IMR-90 (cell line): Measurements from ENCODE around the gene COL4A2. TPM values are rescaled to one million over a fixed set of nuclear protein-coding genes. Genes with fewer than 3 reads are reported as not detected.

ENCODE experiments used
- ATAC-seq: fragments of 200-7000 bp; cut with Tn5 transposase; 2 replicates; pipeline ENCODE4 v1.9.1; 2020; ENCODE audit warnings: low read depth, mild to moderate bottlenecking, moderate library complexity
- BruUV-seq: library from RNA; stranded (reverse); fragments of 400-500 nt; replicated peaks from 2 replicates; lab custom pipeline; 2021; lab: Mats Ljungman, UMichigan
- CTCF ChIA-PET: fragments of 300-600 bp; formaldehyde crosslinking; extraction: SDS; loops from one replicate; lab custom pipeline; 2021; ENCODE audit warnings: antibody characterized with exemption; lab: Yijun Ruan, JAX
- POLR2A ChIA-PET: fragments of 300-600 bp; sonication (Branson Sonifier 250); formaldehyde crosslinking; loops from one replicate; lab custom pipeline; 2022; ENCODE audit warnings: antibody characterized with exemption; ENCODE audit not compliant: unreplicated experiment; lab: Charles Lee
- DNase-seq: peaks from one replicate; pipeline ENCODE4 v3.0.0; 2013
- H2AFZ ChIP-seq: replicated peaks from 2 replicates; pipeline ENCODE3; 2013; ENCODE audit warnings: low read length, mild to moderate bottlenecking; ENCODE audit not compliant: poor library complexity
- H2AK5ac ChIP-seq: 2 replicates; pipeline ENCODE4 v1.6.1; 2013; ENCODE audit warnings: low read depth, low read length, inconsistent platforms
- H2AK9ac ChIP-seq: replicated peaks from 2 replicates; pipeline ENCODE3; 2013; ENCODE audit warnings: mild to moderate bottlenecking, low read depth, low read length, moderate library complexity; ENCODE audit not compliant: poor library complexity
- H2BK120ac ChIP-seq: 2 replicates; pipeline ENCODE4 v1.6.1; 2013; ENCODE audit warnings: low read depth, low read length, inconsistent platforms
- H2BK15ac ChIP-seq: 3 replicates; pipeline ENCODE4 v1.6.1; 2013; ENCODE audit warnings: low read depth, low read length, inconsistent platforms
- H2BK20ac ChIP-seq: 2 replicates; pipeline ENCODE4 v1.6.1; 2013; ENCODE audit warnings: low read depth, mild to moderate bottlenecking, inconsistent platforms, low read length, moderate library complexity
- H2BK5ac ChIP-seq: 2 replicates; pipeline ENCODE4 v1.6.1; 2013; ENCODE audit warnings: mild to moderate bottlenecking, low read depth, low read length, inconsistent platforms; ENCODE audit not compliant: poor library complexity, severe bottlenecking
- H3K14ac ChIP-seq: replicated peaks from 2 replicates; pipeline ENCODE4 v1.6.1; 2013; ENCODE audit warnings: low read depth, low read length, inconsistent platforms
- H3K18ac ChIP-seq: 2 replicates; pipeline ENCODE4 v1.6.1; 2013; ENCODE audit warnings: low read depth, low read length, control low read depth
- H3K23ac ChIP-seq: 2 replicates; pipeline ENCODE4 v1.6.1; 2013; ENCODE audit warnings: low read depth, low read length, inconsistent platforms
- H3K27ac ChIP-seq: 2 replicates; pipeline ENCODE4 v1.5.1; 2013; ENCODE audit warnings: mild to moderate bottlenecking, control low read depth, low read length; ENCODE audit not compliant: insufficient read depth
- H3K27me3 ChIP-seq: 2 replicates; pipeline ENCODE4 v1.6.1; 2013; ENCODE audit warnings: low read length; ENCODE audit not compliant: control insufficient read depth, insufficient read depth
- H3K36me3 ChIP-seq: 2 replicates; pipeline ENCODE4 v1.6.1; 2013; ENCODE audit warnings: low read length, mixed read lengths; ENCODE audit not compliant: control insufficient read depth, insufficient read depth
- H3K4ac ChIP-seq: 2 replicates; pipeline ENCODE4 v1.6.1; 2013; ENCODE audit warnings: low read depth, low read length, inconsistent platforms
- H3K4me1 ChIP-seq: 2 replicates; pipeline ENCODE4 v1.6.1; 2013; ENCODE audit warnings: low read length, mixed read lengths; ENCODE audit not compliant: control insufficient read depth, insufficient read depth
- H3K4me2 ChIP-seq: 2 replicates; pipeline ENCODE4 v1.6.1; 2013; ENCODE audit warnings: low read depth, mild to moderate bottlenecking, control low read depth, low read length, moderate library complexity
- H3K4me3 ChIP-seq: 2 replicates; pipeline ENCODE4 v1.5.1; 2013; ENCODE audit warnings: low read depth, mild to moderate bottlenecking, control low read depth, low read length, moderate library complexity; ENCODE audit not compliant: insufficient read depth
- H3K56ac ChIP-seq: 2 replicates; pipeline ENCODE4 v1.6.1; 2013; ENCODE audit warnings: low read length, inconsistent platforms; ENCODE audit not compliant: insufficient read depth; ENCODE audit errors: extremely low read depth
- H3K79me1 ChIP-seq, 2 experiments: 2 replicates each; pipeline ENCODE4 v1.6.1; 2013; ENCODE audit warnings: low read length in 2 of 2, inconsistent platforms in 1 of 2, low read depth in 1 of 2
- H3K9ac ChIP-seq: 2 replicates; pipeline ENCODE4 v1.6.1; 2013; ENCODE audit warnings: low read depth, low read length, control low read depth
- H3K9me1 ChIP-seq: 2 replicates; pipeline ENCODE4 v1.6.1; 2013; ENCODE audit warnings: low read length, inconsistent platforms; ENCODE audit not compliant: insufficient read depth
- H3K9me3 ChIP-seq: 2 replicates; pipeline ENCODE4 v1.6.1; 2013; ENCODE audit warnings: low read length; ENCODE audit not compliant: control insufficient read depth, insufficient read depth
- H4K20me1 ChIP-seq: 2 replicates; pipeline ENCODE4 v1.6.1; 2013; ENCODE audit warnings: low read length, inconsistent platforms; ENCODE audit not compliant: insufficient read depth
- H4K5ac ChIP-seq: 2 replicates; pipeline ENCODE4 v1.6.1; 2013; ENCODE audit warnings: mild to moderate bottlenecking, low read depth, low read length, control low read depth
- H4K8ac ChIP-seq, 2 experiments: 2 replicates each; pipeline ENCODE4 v1.6.1; 2013; ENCODE audit warnings: low read depth in 2 of 2, low read length in 2 of 2, control low read depth in 1 of 2, inconsistent platforms in 1 of 2
- H4K91ac ChIP-seq: 2 replicates; pipeline ENCODE4 v1.6.1; 2013; ENCODE audit warnings: low read depth, low read length, inconsistent platforms; ENCODE audit not compliant: insufficient read depth
- POLR2A ChIP-seq: IDR thresholded peaks from 2 replicates; pipeline ENCODE4 v1.6.1; 2012; ENCODE audit warnings: mild to moderate bottlenecking, low read depth, low read length
- WGBS, 2 experiments: methylation state at CpG; one replicate each; pipeline versions ENCODE4 v1.1.5 to v1.1.7; 2013; ENCODE audit warnings: missing lambda C conversion rate in 2 of 2; ENCODE audit not compliant: insufficient read length in 1 of 2; ENCODE audit errors: extremely low coverage in 2 of 2; 5-methylcytosine and 5-hydroxymethylcytosine counted together
- dilution Hi-C: fragments of 300-500 bp; cut with HindIII; formaldehyde crosslinking; loops from one replicate; pipeline ENCODE4 v1.14.3; 2018; ENCODE audit warnings: low sequenced_read_pairs; ENCODE audit not compliant: unreplicated experiment
- in situ Hi-C: fragments of 300-500 bp; cut with MboI; formaldehyde crosslinking; loops from 3 replicates; pipeline ENCODE4 v1.14.3; 2019; ENCODE audit warnings: low sequenced_read_pairs, inconsistent platforms, mixed read lengths
- intact Hi-C: fragments of 100-400 bp; cut with micrococcal nuclease; formaldehyde crosslinking; loops from 2 replicates; pipeline ENCODE4 v1.10.0; 2022
- polyA plus RNA-seq, 3 experiments: library from polyadenylated mRNA; depleted of rRNA; stranded (reverse); fragments of >200 nt; gene quantifications; 2 replicates each; pipeline ENCODE4 v1.2.3, GENCODE V29; 2012; ENCODE audit warnings: low replicate concordance in 1 of 3
- total RNA-seq: library from RNA; depleted of rRNA; stranded (reverse); fragments of >200 nt; gene quantifications from 2 replicates; pipeline ENCODE4 v1.2.3, GENCODE V29; 2012
- TF ChIP-seq, protein P1 (sequence below): fragments of 150-350 bp; IDR thresholded peaks from 2 replicates; pipeline ENCODE4 v1.6.1; 2017; ENCODE audit warnings: mild to moderate bottlenecking, antibody characterized with exemption, low read length, low read depth

The COL4A2 gene
- total and polyA plus RNA-seq, 2 of the 4 experiments (the other 2 are of a cell fraction) = 90.7 to 457 TPM

DNA sequence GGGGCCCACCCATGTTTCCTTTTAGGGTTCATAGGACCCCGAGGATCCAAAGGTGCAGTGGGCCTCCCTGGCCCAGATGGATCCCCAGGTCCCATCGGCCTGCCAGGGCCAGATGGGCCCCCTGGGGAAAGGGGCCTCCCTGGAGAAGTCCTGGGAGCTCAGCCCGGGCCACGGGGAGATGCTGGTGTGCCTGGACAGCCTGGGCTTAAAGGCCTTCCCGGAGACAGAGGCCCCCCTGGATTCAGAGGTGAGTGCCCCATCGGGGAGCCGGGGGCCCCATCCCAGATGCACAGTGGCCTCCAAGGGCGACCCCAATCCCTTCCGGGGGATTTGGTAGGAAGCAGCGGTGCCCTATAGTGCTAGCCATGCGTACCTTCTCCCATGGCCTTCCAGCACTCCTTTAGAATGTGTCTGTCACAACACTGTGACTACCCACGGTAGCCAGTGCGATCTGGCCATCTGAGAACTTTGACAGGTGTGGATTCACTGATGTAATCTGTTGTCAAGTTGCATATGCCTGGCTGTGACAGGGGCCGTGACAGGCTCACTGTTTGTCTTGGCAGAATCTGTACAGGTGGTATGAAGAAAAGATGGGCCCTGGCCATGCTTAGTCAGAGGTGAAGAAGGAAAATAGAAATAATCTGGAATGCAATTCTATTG lies 165.9 kb downstream of the COL4A2 start:
- Histone ChIP-seq H3K56ac (no peak overlapping the region), H4K8ac (no peak overlapping the region), H4K20me1 (peaks cover 6% of the 10 kb centered on the region), H3K27me3 (no peaks in the 10 kb centered on the region), H4K91ac (no peak overlapping the region), H4K5ac (no peak overlapping the region), H3K4me1 (no peaks in the 10 kb centered on the region), H3K27ac (no peak overlapping the region), H3K4ac (no peak overlapping the region), H3K18ac (no peak overlapping the region), H3K4me3 (no peak overlapping the region), H2BK5ac (no peak overlapping the region), H2BK20ac (no peak overlapping the region), H3K79me1 (peaks cover 24 to 27% of the 10 kb centered on the region in 2 experiments; a peak in 3 of 4 replicates), H3K23ac (no peak overlapping the region), H3K36me3 (peaks cover 80% of the 10 kb centered on the region), H3K9me3 (no peaks in the 10 kb centered on the region), H2AK9ac (no peak overlapping the region), H2AK5ac (0 out of 2 replicates have a peak overlapping the region, but pooled peaks have one; percentile 23), H2AFZ (no peak overlapping the region), H3K9me1 (peaks cover 9% of the 10 kb centered on the region), H2BK15ac (no peak overlapping the region), H3K4me2 (no peak overlapping the region), H3K14ac (no peak overlapping the region), H3K9ac (no peak overlapping the region), H2BK120ac (no peak overlapping the region)
- ATAC-seq (no peak), DNase-seq (no peak)
- in situ Hi-C loops (no loop called here), intact Hi-C loops (no loop called here), dilution Hi-C loops (no loop called here)
- ChIA-PET POLR2A (no interaction called here), CTCF (no interaction called here)
- 98% methylated on average over 8 of the region's 14 CpGs; no CpG with 5 or more reads in 1 of the 2 experiments for WGBS, 2 experiments
- BruUV-seq = no TSS peak
- no peak for TF ChIP-seq POLR2A
- TF ChIP-seq, protein P1, sequence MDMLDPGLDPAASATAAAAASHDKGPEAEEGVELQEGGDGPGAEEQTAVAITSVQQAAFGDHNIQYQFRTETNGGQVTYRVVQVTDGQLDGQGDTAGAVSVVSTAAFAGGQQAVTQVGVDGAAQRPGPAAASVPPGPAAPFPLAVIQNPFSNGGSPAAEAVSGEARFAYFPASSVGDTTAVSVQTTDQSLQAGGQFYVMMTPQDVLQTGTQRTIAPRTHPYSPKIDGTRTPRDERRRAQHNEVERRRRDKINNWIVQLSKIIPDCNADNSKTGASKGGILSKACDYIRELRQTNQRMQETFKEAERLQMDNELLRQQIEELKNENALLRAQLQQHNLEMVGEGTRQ = no peak
